Stomach smooth muscle (tissue), 2 donors: ENCODE results near the gene SRCAP.
A peak's percentile ranks its signal among the peaks of the same experiment; 100 is the strongest.

ENCODE experiments used
- H3K27ac ChIP-seq: one replicate; pipeline ENCODE4 v1.7.0; 2013; ENCODE audit warnings: mild to moderate bottlenecking, low read length, inconsistent platforms
- H3K27me3 ChIP-seq, 2 donors: one replicate each; pipeline ENCODE4 v1.7.0; 2013; ENCODE audit warnings: low read length in 2 of 2; ENCODE audit not compliant: insufficient read depth in 2 of 2, control insufficient read depth in 1 of 2
- H3K36me3 ChIP-seq, 2 donors: one replicate each; pipeline ENCODE4 v1.7.0; 2013; ENCODE audit warnings: low read length in 2 of 2; ENCODE audit not compliant: control insufficient read depth in 2 of 2, insufficient read depth in 2 of 2
- H3K4me1 ChIP-seq: one replicate; pipeline ENCODE4 v1.7.0; 2013; ENCODE audit warnings: low read length; ENCODE audit not compliant: control insufficient read depth, insufficient read depth
- H3K4me3 ChIP-seq, 2 donors: one replicate each; pipeline ENCODE4 v1.7.0; 2013; ENCODE audit warnings: low read length in 2 of 2
- H3K9ac ChIP-seq, 2 donors: one replicate each; pipeline ENCODE4 v1.7.0; 2013; ENCODE audit warnings: low read length in 2 of 2, mild to moderate bottlenecking in 1 of 2
- H3K9me3 ChIP-seq, 2 donors: one replicate each; pipeline ENCODE4 v1.7.0; 2013; ENCODE audit warnings: low read length in 2 of 2; ENCODE audit not compliant: control insufficient read depth in 2 of 2
- donor health status: healthy.
- donor health status: Pancreatic carcinoma.

Gene SRCAP

GRCh38 chr16:30737794-30738648 lies 39.0 kb downstream of the SRCAP start:
- no peak overlapping the region for H3K9ac ChIP-seq
- no peak overlapping the region for H3K27ac ChIP-seq
- peaks cover 48 to 49% of the 10 kb centered on the region in 2 donors for H3K36me3 ChIP-seq
- H3K4me3 ChIP-seq = no peak overlapping the region
- H3K9me3 ChIP-seq = no peaks in the 10 kb centered on the region
- H3K4me1 ChIP-seq = peaks cover 20% of the 10 kb centered on the region
- H3K27me3 ChIP-seq = no peaks in the 10 kb centered on the region

DNA sequence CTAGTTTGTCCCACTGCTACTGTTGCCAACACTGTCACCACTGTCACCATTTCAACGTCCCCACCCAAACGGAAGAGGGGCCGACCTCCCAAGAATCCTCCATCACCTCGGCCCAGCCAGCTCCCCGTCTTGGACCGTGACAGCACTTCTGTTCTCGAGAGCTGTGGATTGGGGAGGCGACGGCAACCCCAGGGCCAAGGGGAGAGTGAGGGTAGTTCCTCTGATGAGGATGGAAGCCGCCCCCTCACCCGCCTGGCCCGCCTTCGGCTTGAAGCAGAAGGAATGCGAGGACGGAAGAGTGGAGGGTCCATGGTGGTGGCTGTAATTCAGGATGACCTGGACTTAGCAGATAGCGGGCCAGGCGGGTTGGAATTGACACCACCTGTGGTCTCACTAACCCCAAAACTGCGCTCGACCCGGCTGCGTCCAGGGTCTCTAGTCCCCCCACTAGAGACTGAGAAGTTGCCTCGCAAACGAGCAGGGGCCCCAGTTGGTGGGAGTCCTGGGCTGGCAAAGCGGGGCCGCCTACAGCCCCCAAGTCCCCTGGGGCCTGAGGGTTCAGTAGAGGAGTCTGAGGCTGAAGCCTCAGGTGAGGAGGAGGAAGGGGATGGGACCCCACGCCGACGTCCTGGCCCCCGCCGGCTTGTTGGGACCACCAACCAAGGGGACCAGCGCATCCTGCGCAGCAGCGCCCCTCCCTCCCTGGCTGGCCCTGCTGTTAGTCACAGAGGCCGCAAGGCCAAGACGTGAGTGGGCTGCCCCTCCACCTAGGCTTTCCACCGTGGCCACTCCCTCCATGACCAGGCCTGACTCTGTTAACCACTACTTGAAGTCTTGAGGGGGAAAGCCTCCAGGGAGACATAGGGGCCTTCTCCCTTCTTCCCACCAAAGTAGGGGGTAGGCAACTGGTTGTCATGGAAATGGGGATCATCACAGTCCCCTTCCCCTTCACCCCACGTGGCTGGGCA lies 40.3 kb downstream of the SRCAP start:
- peaks cover 39 to 40% of the 10 kb centered on the region in 2 donors for H3K36me3 ChIP-seq
- H3K27ac ChIP-seq = no peak overlapping the region
- no peaks in the 10 kb centered on the region for H3K27me3 ChIP-seq
- H3K4me3 ChIP-seq = no peak overlapping the region
- H3K9ac ChIP-seq = no peak overlapping the region
- peaks cover 22% of the 10 kb centered on the region for H3K4me1 ChIP-seq
- H3K9me3 ChIP-seq = no peaks in the 10 kb centered on the region

DNA sequence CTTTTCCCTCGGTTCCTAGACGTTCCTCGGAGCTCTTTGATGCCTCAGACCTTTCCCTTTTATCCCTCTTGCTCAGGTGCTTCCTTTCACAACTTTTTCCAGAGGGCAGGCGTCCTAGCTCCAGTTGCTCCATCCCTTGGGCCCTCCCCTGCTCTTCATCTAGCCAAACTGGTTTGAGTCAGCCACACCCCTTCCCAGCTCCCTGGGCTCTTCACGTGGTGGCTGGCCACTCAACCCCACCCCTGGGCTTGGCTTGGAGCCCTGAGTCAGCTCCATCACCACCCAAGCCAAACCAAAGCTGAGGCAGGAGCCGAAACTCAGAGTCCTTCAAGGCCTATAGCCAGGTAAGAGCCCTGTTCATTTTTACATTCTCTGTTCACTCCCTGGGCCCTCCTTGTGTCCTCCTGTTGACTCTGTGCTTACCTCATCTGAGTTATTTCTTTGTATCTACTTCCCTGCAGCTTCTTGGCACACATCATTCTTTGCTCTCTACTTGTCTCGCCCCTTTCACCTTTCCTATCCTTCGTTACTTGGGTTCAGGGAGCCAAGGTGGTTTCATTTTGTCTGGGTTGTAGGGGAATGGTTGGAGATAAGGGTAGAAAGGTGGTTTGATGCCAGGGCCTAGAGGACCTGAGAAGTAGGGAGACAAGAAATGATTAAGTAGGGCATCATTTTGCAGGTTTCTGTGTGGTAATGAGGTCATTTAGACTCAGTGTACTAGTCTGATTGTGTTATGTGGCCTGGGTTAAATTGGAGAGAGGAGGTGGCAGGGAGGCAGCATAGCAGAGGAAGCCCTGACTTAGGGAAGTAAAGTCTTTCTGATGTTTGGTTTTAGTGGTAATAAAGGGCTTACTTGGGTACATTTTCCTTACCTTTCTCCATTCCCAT lies 41.6 kb downstream of the SRCAP start:
- Histone ChIP-seq H3K36me3 (peaks cover 39 to 40% of the 10 kb centered on the region in 2 donors), H3K27ac (peak overlapping the region; percentile 58), H3K9me3 (no peaks in the 10 kb centered on the region), H3K9ac (peak overlapping the region in 1 of 2 donors; percentile 47), H3K4me1 (peaks cover 22% of the 10 kb centered on the region), H3K4me3 (peak overlapping the region in 1 of 2 donors; percentile 40), H3K27me3 (no peaks in the 10 kb centered on the region)

- H3K27me3 ChIP-seq = no peaks in the 10 kb centered on the region
- peak overlapping the region; percentile 58 for H3K27ac ChIP-seq
- H3K4me3 ChIP-seq = peak overlapping the region in 1 of 2 donors; percentile 35
- H3K9ac ChIP-seq = peak overlapping the region in 1 of 2 donors; percentile 29
- H3K9me3 ChIP-seq = no peaks in the 10 kb centered on the region
- peaks cover 22% of the 10 kb centered on the region for H3K4me1 ChIP-seq
- H3K36me3 ChIP-seq = peaks cover 30 to 32% of the 10 kb centered on the region in 2 donors
These were observed 42.5 kb downstream of the SRCAP start for GRCh38 chr16:30741461-30741914.

- H3K9ac ChIP-seq = no peak overlapping the region
- no peak overlapping the region for H3K4me3 ChIP-seq
- H3K9me3 ChIP-seq = no peaks in the 10 kb centered on the region
- H3K36me3 ChIP-seq = peaks cover 11 to 12% of the 10 kb centered on the region in 2 donors
- no peaks in the 10 kb centered on the region for H3K27me3 ChIP-seq
- peak overlapping the region; percentile 31 for H3K27ac ChIP-seq
- peaks cover 27% of the 10 kb centered on the region for H3K4me1 ChIP-seq
These were observed 44.7 kb downstream of the SRCAP start for GRCh38 chr16:30743716-30744115.

- H3K4me1 ChIP-seq = peaks cover 27% of the 10 kb centered on the region
- H3K27me3 ChIP-seq = no peaks in the 10 kb centered on the region
- H3K27ac ChIP-seq = peak overlapping the region; percentile 31
- H3K9me3 ChIP-seq = no peaks in the 10 kb centered on the region
- H3K9ac ChIP-seq = no peak overlapping the region
- H3K4me3 ChIP-seq = no peak overlapping the region
- peaks cover 7% of the 10 kb centered on the region in 2 donors for H3K36me3 ChIP-seq
These were observed 45.2 kb downstream of the SRCAP start for GRCh38 chr16:30744183-30744582.

DNA sequence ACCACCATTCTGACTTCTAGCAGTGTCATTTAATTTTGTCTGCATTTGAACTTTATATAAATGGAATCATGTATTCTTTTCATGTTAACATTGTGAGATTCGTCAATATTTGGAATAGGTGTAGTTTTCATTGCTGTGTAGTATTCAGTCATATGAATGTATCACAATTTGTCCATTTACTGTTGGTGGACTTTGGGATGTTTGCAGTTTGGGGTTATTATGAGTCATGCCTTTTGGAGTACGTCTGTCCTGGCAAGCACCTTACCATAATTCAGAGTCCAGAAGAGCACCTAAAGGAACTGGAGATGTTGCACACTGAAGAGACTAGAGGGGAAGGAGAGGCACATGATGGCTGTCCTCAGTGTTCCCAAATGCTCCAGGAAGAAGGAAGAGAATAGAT lies 46.1 kb downstream of the SRCAP start:
- H3K36me3 ChIP-seq = peaks cover 7% of the 10 kb centered on the region in 2 donors
- peaks cover 26% of the 10 kb centered on the region for H3K4me1 ChIP-seq
- H3K27ac ChIP-seq = no peak overlapping the region
- no peak overlapping the region for H3K9ac ChIP-seq
- no peaks in the 10 kb centered on the region for H3K27me3 ChIP-seq
- no peaks in the 10 kb centered on the region for H3K9me3 ChIP-seq
- H3K4me3 ChIP-seq = no peak overlapping the region

DNA sequence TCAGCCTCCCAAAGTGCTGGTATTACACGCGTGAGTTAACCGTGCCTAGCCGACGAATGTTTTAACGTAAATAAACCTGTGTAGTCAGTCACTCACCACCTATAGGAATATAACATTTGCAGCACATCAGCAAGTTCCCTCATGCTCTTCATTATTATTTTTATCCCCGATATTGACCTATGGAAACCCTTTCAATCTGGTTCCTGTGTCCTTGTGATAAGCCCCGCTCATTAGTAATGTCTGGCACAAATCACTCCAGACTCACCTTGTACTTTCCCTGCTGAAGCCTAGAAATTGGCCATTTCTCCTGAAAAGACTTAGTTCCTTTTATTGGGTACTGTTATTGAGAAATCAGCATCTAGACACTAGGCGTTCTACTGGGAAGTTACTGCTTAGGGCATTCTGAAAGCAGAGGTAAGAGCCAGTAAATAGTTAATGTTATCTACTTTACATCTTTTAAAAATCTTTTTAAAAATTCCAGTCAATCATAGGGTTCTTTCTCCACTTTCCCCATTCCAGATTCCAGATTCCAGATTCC lies 47.7 kb downstream of the SRCAP start:
- H3K9ac ChIP-seq = no peak overlapping the region
- H3K9me3 ChIP-seq = no peaks in the 10 kb centered on the region
- peaks cover 14% of the 10 kb centered on the region for H3K4me1 ChIP-seq
- peaks cover 14 to 16% of the 10 kb centered on the region in 2 donors for H3K36me3 ChIP-seq
- H3K27me3 ChIP-seq = no peaks in the 10 kb centered on the region
- H3K4me3 ChIP-seq = no peak overlapping the region
- no peak overlapping the region for H3K27ac ChIP-seq

GRCh38 chr16:30747331-30747730 lies 48.4 kb downstream of the SRCAP start:
- H3K27ac ChIP-seq = peak overlapping the region; percentile 67
- no peaks in the 10 kb centered on the region for H3K9me3 ChIP-seq
- peak overlapping the region; percentile 71 to 75 for H3K9ac ChIP-seq
- H3K36me3 ChIP-seq = peaks cover 14 to 16% of the 10 kb centered on the region in 2 donors
- peaks cover 10% of the 10 kb centered on the region for H3K4me1 ChIP-seq
- no peaks in the 10 kb centered on the region for H3K27me3 ChIP-seq
- peak overlapping the region; percentile 81 to 95 for H3K4me3 ChIP-seq
